ENCODE data around the gene GCAT.
A peak's percentile ranks its signal among the peaks of the same experiment; 100 is the strongest.

The GCAT gene

DNA sequence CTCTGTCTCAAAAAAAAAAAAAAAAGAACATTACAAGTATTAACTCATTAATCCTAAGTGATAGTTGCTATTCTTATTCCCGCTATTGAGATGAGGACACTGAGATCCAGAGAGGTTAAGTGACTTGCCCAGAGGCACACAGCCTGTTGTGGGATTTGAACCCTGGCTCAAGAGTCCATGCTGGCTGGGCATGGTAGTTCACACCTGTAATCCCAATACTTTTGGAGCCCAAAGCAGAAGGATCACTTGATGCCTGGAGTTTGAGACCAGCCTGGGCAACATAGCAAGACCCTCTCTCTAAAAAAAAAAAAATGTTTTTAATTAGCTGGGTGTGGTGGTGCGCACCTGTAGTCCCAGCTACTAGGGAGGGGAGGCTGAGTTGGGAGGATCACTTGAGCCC lies 4.1 kb downstream of the GCAT start:
- no peak for DNase-seq

DNA sequence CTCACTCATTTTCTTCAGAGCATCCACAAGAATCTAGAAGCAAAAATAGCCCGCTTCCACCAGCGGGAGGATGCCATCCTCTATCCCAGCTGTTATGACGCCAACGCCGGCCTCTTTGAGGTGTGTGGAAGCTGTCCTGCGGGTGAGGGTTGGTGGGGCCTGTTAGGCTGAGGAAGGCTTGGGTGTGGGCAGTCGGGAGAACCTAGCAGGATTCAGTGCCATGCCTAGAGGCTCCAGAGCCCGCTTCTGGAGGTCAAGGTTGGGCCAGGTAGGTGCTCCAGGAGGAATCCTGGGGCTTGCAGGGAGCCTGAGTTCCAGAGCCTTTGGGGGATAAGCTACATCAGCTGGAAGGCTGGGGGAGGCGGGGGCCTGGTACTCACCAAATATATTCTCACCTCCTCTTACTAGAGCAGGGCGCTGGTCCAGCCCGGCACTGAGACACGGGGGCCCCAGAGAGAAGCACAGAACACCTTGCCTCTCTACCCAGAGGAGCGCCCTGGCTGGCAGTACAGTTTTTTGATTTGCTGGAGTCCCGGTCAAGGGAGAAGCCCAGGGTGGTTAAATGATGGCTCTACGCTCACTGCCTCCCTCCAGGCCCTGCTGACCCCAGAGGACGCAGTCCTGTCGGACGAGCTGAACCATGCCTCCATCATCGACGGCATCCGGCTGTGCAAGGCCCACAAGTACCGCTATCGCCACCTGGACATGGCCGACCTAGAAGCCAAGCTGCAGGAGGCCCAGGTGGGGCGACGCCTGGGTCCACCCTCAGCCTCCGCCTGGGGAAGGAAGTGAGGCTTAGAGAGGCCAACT lies 5.3 kb downstream of the GCAT start:
- no peak for DNase-seq

- DNase-seq = no peak
These were observed 7.9 kb downstream of the GCAT start for GRCh38 chr22:37815593-37815992.

DNA sequence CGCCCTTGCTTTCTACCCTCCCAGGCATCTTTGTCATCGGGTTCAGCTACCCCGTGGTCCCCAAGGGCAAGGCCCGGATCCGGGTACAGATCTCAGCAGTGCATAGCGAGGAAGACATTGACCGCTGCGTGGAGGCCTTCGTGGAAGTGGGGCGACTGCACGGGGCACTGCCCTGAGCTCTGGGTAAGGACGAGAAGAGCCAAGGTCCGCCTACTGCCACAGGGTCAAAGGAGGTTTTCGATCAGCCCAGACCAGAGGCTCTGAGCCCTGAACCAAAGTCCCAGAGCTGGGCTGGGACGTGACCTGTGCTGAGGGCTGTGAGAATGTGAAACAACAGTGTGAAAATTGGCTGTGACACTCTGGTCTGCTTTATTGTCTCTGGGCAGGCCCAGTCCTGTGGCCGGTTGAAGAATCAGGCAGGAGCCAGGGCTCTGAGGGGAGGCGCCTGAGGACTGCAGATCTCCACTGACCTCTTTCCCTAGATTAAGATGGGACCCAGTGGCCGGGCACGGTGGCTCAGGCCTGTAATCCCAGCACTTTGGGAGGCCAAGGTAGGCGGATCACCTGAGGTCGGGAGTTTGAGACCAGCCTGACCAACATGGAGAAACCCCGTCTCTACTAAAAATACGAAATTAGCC lies 8.9 kb downstream of the GCAT start:
- no peak for DNase-seq

DNA sequence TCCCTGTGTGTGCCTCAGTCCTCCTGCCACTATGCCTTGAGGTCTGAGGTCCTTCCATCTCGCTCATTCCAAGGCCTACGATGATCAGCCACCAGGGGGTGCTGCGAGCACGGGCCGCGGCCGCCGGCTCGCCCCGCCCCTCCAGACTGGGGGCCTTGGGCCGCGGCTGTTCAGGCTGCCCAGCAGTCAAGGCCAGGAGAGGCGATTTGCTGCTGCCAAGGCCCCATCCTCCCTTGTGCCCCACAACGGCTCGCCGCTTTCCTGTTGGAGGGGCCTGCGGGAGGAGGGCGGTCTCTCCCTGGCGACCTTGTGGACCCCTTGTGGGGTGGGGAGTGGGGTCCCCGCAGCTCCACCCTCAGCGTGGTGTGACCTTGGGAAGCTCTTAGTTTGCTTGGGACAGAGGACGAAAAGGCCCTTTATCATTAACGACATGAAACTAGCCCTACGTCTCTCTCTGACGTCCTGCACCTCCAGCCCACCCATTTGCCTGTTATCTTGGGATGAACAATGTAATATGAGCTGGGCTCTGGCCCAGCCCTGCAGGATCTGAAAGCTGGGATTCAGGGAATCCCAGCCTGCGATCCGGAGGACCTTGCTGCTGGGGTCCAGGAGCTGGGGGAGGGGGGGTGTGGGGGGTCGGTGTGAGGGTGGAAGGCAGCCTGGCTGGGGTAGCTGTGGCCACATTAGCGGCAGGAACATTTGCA lies 10.1 kb downstream of the GCAT start:
- DNase-seq = peak; percentile 90 to 92

GRCh38 chr22:37818409-37819104 lies 10.8 kb downstream of the GCAT start:
- peak; percentile 71 to 78 for DNase-seq

DNA sequence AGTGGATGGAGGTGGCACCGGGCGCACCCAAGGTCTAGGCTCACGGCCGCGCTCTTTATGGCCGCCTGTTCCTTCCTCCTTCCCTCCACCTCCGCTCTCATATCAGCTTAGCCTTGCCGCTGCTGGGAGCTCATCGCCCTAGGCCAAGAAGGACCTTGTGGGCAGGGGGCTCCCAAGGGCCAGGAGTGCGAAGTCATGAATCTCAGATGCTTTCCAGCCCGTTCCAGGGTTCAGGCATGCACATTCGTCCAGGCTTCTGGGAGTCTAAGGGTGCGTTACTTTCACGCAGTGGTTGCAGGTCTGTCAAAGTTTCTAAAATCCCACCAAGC lies 11.3 kb downstream of the GCAT start:
- no peak for DNase-seq

DNA sequence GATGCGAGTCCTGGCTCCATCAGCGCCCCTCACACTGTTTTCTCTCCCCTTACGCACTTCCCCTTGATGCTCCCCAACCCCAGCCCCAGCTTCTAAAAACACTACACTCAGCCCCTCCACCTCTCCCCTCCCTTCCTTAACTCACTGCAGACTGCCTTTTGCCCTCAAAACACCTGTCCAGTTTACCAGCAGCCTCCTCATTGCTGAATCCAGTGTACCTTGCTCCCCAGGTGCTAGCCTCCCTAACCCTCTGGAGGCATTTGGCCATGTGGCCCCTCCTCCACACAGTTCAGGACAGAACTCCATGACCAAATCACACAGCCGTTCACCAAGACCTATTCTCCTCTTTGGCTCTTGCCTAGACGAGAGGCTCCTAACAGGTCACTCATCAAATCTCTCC lies 12.6 kb downstream of the GCAT start:
- no peak for DNase-seq

DNA sequence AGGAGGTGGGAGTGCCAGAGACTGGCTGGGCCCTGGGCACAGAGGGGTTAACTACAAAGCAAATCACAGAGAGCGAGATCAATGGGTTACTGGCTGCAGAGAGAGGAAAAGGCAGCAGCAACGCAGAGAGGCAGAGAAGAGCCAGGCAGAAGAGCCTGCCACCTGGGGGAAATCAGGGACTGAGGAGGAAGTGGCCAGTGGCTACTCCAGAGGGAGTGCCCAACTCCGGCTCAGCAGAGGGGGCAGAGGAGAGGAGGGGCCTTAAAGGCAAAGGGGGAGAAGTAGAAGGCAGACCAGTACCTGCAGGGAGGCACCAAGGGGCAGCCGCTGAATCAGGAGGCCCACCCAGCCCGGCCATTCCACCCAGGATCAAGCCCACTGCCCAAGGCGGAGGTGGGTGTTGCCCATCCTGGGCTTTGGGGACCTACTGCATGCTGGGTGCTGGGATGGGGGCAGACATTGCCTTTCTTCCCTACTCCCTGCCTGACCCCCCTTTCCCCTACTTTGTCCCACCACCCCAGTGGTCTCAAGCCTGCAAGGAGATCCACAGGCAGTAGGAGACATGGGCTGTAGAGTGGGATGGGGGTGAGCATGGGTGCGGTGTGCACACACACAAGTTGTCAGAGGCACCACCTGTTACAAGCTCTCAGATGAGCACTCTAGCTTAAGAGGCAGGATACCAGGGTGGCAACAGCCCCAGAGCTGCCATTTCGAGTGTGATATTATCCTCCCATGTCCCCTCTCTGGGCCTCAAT lies 14.5 kb downstream of the GCAT start:
- no peak for DNase-seq

GRCh38 chr22:37823134-37823985 lies 15.6 kb downstream of the GCAT start, which contains the start of gene GALR3:
Gene GALR3 (plus strand): TSS chr22:37823382. CDS start chr22:37823407, 25 bp downstream.
- no peak for DNase-seq

DNA sequence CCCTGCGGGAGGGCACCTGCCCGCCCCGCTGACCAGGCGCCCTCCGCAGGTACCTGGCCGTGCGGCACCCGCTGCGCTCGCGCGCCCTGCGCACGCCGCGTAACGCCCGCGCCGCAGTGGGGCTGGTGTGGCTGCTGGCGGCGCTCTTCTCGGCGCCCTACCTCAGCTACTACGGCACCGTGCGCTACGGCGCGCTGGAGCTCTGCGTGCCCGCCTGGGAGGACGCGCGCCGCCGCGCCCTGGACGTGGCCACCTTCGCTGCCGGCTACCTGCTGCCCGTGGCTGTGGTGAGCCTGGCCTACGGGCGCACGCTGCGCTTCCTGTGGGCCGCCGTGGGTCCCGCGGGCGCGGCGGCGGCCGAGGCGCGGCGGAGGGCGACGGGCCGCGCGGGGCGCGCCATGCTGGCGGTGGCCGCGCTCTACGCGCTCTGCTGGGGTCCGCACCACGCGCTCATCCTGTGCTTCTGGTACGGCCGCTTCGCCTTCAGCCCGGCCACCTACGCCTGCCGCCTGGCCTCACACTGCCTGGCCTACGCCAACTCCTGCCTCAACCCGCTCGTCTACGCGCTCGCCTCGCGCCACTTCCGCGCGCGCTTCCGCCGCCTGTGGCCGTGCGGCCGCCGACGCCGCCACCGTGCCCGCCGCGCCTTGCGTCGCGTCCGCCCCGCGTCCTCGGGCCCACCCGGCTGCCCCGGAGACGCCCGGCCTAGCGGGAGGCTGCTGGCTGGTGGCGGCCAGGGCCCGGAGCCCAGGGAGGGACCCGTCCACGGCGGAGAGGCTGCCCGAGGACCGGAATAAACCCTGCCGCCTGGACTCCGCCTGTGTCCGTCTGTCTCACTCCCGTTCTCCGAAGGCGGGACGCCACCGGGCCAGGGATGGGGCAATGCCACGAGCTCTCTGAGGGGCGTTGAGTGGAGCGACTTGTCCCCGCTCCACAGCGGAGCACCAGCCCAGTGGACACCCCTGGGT lies 17.2 kb downstream of the GCAT start:
- DNase-seq = no peak

DNA sequence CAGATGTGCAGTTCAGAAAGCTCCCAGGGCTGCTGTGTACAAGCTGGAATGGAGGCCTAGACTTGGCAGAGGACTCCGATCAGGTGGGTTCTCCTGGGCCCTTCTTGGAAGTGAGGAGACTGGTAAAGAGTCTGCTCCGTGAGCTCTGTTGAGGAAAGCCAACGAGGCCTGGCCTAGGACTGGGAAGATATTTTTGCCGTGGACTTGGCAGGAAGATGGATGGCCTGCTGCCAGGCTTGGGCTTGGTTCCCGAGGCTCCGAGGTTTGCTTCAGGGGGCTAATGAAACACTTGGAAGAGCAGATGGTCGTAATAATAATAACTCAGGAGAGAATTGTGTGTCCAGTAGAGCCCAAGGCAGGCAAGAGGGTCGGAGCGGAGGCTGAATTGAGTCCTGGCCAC lies 19.3 kb downstream of the GCAT start:
- no peak for DNase-seq

DNA sequence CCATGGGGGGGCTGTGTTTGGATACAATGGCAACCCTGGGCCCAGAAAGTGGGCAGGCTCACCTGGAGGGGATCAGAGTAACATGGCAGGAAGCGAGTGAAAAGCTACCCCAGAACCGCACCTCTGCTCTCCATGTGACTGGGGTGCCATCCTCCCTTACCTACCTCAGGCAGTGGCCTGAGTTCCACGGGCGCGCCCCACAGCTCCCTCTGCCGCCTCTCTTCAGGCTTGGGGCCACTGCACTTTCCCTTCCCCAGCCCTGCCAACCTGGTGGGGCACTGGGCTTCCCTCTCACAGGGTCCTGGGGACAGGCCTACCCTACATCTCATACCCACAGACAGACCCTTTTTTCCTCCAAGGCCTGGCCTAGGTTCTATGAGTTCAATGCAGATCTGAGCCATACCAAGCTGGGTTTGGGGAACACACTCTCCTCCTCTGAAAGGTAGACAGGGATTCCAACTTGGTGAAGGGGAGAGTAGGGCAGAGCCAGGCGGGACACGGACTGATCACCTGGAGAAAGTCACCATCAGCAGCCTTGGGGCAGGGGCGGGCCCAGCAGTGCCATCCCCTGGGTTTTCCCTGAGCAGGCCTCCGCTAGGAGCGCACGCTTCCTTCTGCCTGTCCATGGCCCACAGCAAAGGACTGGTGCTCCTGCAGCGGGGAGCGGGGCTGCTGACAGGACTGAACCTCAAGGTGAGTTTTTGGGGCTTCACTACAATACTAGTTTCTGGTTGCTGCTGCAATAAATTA lies 22.5 kb downstream of the GCAT start:
- no peak for DNase-seq

GRCh38 chr22:37831472-37831871 lies 23.7 kb downstream of the GCAT start:
- DNase-seq = no peak

- no peak for DNase-seq
These were observed 24.5 kb downstream of the GCAT start for GRCh38 chr22:37832022-37832857.

DNA sequence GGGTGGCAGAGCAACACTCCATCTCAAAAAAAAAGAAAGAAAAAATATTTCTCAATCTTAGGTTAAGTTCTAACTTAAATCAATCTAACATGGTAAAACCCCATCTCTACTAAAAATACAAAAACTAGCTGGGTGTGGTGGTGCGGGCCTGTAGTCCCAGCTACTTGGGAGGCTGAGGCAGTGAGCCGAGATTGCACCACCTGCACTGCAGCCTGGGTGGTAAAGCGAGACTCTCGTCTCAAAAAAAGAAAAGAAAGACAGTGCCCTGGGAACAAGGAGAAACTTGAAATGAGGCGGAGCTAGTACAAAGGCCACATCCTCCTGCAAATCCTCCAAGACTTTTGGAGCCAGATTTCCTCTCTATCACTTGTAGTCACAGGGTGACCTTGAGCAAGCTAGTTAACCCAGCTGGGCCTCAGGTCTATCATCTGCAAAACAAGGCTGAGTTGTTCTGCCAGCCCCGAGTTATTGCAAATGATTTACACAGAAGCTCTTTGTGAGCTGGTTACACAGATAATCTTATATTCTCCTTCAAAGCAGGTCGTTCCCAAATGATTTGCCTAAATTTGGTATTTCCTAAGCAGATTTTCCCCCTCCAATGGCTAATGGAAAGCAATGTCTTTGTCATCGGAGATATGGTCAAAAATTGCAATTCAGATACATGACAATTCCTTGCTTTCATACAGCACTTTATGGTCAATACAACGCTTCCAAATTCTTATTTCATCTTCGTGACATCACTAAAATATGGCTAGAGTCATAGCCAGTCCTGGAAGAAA lies 34.5 kb downstream of the GCAT start:
- DNase-seq = no peak

GRCh38 chr22:37843741-37844089 lies 36.0 kb downstream of the GCAT start:
- peak; percentile 66 to 68 for DNase-seq

DNA sequence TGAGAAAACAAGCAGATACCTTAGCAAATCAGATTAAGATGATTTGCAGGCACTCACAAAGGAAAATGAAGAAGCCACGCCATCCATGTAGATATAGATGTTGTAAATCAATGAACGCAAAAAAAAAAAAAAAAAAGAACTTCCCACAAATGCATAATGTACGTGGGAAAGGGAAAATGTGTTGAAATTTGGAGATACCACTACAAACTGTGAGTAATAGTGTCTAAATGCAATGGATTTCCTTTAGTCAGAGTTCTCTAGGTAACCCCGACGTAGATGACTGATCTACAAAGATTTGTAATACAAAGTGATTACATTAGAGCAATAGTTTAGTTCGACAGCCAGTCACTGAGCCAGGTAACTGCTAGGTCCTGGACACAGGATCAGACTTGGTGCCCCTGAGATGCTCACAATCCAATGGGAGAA lies 37.2 kb downstream of the GCAT start:
- no peak for DNase-seq
